Fibroblast of lung (primary cell): ENCODE results near the gene MPC1. TPM values are rescaled to one million over a fixed set of nuclear protein-coding genes. Genes with fewer than 3 reads are reported as not detected.

Experiments
- DNase-seq, 2 donors: peaks; one replicate each; pipeline versions ENCODE4 v3.0.0 to v3.0.0-alpha.2; 2010; ENCODE audit warnings: low read depth in 2 of 2
- H2AFZ ChIP-seq: 2 replicates; pipeline ENCODE4 v1.5.1; 2012; ENCODE audit warnings: low read length, control low read depth, inconsistent platforms
- H3K27ac ChIP-seq: 2 replicates; pipeline ENCODE4 v1.5.1; 2011; ENCODE audit warnings: low read length, control low read depth; ENCODE audit not compliant: insufficient read depth
- H3K27me3 ChIP-seq: 2 replicates; pipeline ENCODE4 v1.5.1; 2011; ENCODE audit warnings: mild to moderate bottlenecking, low read length; ENCODE audit not compliant: control insufficient read depth, insufficient read depth
- H3K36me3 ChIP-seq: 2 replicates; pipeline ENCODE4 v1.5.1; 2011; ENCODE audit warnings: low read length; ENCODE audit not compliant: control insufficient read depth, insufficient read depth
- H3K4me1 ChIP-seq: 2 replicates; pipeline ENCODE4 v1.5.1; 2011; ENCODE audit warnings: low read length; ENCODE audit not compliant: control insufficient read depth, insufficient read depth; ENCODE audit errors: extremely low read depth
- H3K4me2 ChIP-seq: 2 replicates; pipeline ENCODE4 v1.5.1; 2011; ENCODE audit warnings: low read length, control low read depth; ENCODE audit not compliant: insufficient read depth; ENCODE audit errors: extremely low read depth
- H3K4me3 ChIP-seq, 4 experiments: fragments of 200-600 bp in 1 of 4; sonication (generic) in 1 of 4; replicated peaks in 1 of 4; 2 replicates each; pipeline ENCODE4 v1.5.1; 2011 to 2016; ENCODE audit warnings: low read length in 4 of 4, low read depth in 3 of 4, mild to moderate bottlenecking in 3 of 4, control low read depth in 2 of 4, inconsistent platforms in 1 of 4, mixed read lengths in 1 of 4; ENCODE audit not compliant: insufficient read depth in 1 of 4; ENCODE audit errors: control extremely low read depth in 1 of 4
- H3K79me2 ChIP-seq: 2 replicates; pipeline ENCODE4 v1.5.1; 2012; ENCODE audit warnings: mild to moderate bottlenecking, low read length, inconsistent platforms; ENCODE audit not compliant: control insufficient read depth, insufficient read depth
- H3K9ac ChIP-seq: 2 replicates; pipeline ENCODE4 v1.5.1; 2011; ENCODE audit warnings: mild to moderate bottlenecking, low read length, control low read depth; ENCODE audit not compliant: insufficient read depth
- H3K9me3 ChIP-seq: 2 replicates; pipeline ENCODE4 v1.5.1; 2012; ENCODE audit warnings: low read depth, low read length; ENCODE audit not compliant: control insufficient read depth, insufficient read depth
- H4K20me1 ChIP-seq: 2 replicates; pipeline ENCODE4 v1.5.1; 2011; ENCODE audit warnings: low read length; ENCODE audit not compliant: control insufficient read depth, insufficient read depth; ENCODE audit errors: extremely low read depth
- EZH2 ChIP-seq: IDR thresholded peaks from 2 replicates; pipeline ENCODE4 v1.5.1; 2012; ENCODE audit warnings: low read length, control low read depth, mild to moderate bottlenecking; ENCODE audit errors: missing control alignments
- polyA plus RNA-seq, 2 donors: library from polyadenylated mRNA; depleted of rRNA in 1 of 2; stranded (reverse) in 1 of 2; unstranded in 1 of 2; fragments of >200 nt; gene quantifications; 2 replicates each; pipeline ENCODE4 v1.2.1, GENCODE V29; 2011 to 2012; ENCODE audit warnings: missing spikeins in 1 of 2
- total RNA-seq: library from RNA; depleted of rRNA; stranded (reverse); fragments of >200 nt; gene quantifications from 2 replicates; pipeline ENCODE4 v1.2.1, GENCODE V29; 2014
- TF ChIP-seq, protein P1 (sequence below), 2 donors: IDR thresholded peaks in 1 of 2; conservative IDR thresholded peaks in 1 of 2; 1 replicate in 1 of 2; 2 replicates in 1 of 2; pipeline ENCODE4 v1.5.1; 2011 to 2012; ENCODE audit warnings: low read length in 2 of 2, control low read depth in 1 of 2, inconsistent platforms in 1 of 2, low read depth in 1 of 2, mild to moderate bottlenecking in 1 of 2

The MPC1 gene
- total and polyA plus RNA-seq, 2 donors (not counting 1 experiment from before 2014, with no cell fraction given), result 19.3 to 28.7 TPM

GRCh38 chr6:166318227-166318626, 64.5 kb downstream of the MPC1 start:
- Histone ChIP-seq H3K79me2 (no peaks in the 10 kb centered on the region), H3K4me2 (no peak overlapping the region), H3K9me3 (no peaks in the 10 kb centered on the region), H3K4me3 (no peak overlapping the region), H3K36me3 (peaks cover 2% of the 10 kb centered on the region), H3K9ac (no peak overlapping the region), H3K27me3 (no peaks in the 10 kb centered on the region), H2AFZ (no peak overlapping the region), H4K20me1 (no peaks in the 10 kb centered on the region), H3K4me1 (no peaks in the 10 kb centered on the region), H3K27ac (no peak overlapping the region)
- no peak for DNase-seq
- TF ChIP-seq, protein P1, sequence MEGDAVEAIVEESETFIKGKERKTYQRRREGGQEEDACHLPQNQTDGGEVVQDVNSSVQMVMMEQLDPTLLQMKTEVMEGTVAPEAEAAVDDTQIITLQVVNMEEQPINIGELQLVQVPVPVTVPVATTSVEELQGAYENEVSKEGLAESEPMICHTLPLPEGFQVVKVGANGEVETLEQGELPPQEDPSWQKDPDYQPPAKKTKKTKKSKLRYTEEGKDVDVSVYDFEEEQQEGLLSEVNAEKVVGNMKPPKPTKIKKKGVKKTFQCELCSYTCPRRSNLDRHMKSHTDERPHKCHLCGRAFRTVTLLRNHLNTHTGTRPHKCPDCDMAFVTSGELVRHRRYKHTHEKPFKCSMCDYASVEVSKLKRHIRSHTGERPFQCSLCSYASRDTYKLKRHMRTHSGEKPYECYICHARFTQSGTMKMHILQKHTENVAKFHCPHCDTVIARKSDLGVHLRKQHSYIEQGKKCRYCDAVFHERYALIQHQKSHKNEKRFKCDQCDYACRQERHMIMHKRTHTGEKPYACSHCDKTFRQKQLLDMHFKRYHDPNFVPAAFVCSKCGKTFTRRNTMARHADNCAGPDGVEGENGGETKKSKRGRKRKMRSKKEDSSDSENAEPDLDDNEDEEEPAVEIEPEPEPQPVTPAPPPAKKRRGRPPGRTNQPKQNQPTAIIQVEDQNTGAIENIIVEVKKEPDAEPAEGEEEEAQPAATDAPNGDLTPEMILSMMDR (conservative IDR thresholded peaks at IDR 0.05 in 1 of 2, IDR thresholded peaks at IDR 0.05 in 1 of 2; ENCODE audit: low read depth in 1 of 2, low read length in 2 of 2), result no peak
- no peak for TF ChIP-seq EZH2

DNA sequence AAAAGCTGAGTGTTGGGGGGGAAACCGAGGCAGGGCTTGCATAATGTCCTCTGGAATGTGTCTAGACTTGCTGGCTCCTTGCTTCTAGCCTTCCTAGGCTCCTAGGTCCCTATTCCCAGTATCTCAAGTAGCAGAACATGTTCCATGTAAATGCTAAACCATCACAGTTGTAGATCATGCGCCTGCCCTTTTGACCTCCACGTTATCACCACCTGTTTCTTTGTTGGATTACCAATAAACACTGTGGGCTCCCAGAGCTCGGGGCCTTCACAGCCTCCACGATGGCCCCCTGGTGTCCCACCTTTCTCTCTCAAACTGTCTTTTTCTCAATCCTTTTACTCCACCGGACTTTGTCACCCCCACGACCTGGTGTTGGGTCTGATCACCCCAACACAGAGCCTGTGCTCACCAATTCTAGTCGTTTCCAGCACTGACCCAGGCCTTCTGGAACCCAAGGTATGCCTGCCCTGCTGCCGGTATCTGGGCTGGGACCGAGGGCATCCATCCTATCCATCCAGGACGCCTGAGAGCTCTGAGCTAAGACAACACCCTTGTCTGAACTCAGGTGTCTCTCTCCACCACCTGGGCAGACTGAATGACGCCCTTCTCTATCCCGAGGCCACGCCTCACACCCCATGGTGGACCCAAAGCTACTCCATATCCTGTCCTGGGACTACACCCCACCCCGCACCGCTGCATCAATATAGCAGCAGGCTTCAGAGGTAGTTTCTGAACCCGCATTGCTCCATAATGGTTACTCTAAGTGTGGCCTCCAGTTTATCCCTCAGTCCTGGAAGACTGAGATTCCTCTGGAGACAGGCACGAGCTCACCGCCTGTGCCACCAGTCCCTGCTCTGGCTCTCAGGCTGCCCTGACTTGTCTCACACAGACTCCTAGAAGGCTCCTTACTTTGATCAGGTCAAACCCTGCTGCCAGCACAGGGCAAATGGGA, 65.2 kb downstream of the MPC1 start:
- H3K27me3 ChIP-seq, result no peaks in the 10 kb centered on the region
- no peaks in the 10 kb centered on the region for H3K4me1 ChIP-seq
- H3K36me3 ChIP-seq, result peaks cover 2% of the 10 kb centered on the region
- TF ChIP-seq, protein P1 (conservative IDR thresholded peaks at IDR 0.05 in 1 of 2, IDR thresholded peaks at IDR 0.05 in 1 of 2; ENCODE audit: low read depth in 1 of 2, low read length in 2 of 2), result no peak
- TF ChIP-seq EZH2, result no peak
- no peak overlapping the region for H3K27ac ChIP-seq
- H3K9ac ChIP-seq, result no peak overlapping the region
- no peak overlapping the region for H2AFZ ChIP-seq
- H3K4me2 ChIP-seq, result no peak overlapping the region
- no peak overlapping the region for H3K4me3 ChIP-seq
- H3K79me2 ChIP-seq, result no peaks in the 10 kb centered on the region
- H3K9me3 ChIP-seq, result no peaks in the 10 kb centered on the region
- H4K20me1 ChIP-seq, result no peaks in the 10 kb centered on the region
- DNase-seq, result no peak

- Histone ChIP-seq H2AFZ (no peak overlapping the region), H3K79me2 (no peaks in the 10 kb centered on the region), H3K4me1 (no peaks in the 10 kb centered on the region), H3K4me2 (no peak overlapping the region), H3K27ac (no peak overlapping the region), H3K27me3 (no peaks in the 10 kb centered on the region), H3K9me3 (no peaks in the 10 kb centered on the region), H4K20me1 (no peaks in the 10 kb centered on the region), H3K4me3 (no peak overlapping the region), H3K9ac (no peak overlapping the region), H3K36me3 (peaks cover 2% of the 10 kb centered on the region)
- TF ChIP-seq EZH2, result no peak
- TF ChIP-seq, protein P1 (conservative IDR thresholded peaks at IDR 0.05 in 1 of 2, IDR thresholded peaks at IDR 0.05 in 1 of 2; ENCODE audit: low read depth in 1 of 2, low read length in 2 of 2), result no peak
- no peak for DNase-seq
Observed at GRCh38 chr6:166315436-166315835, 67.3 kb downstream of the MPC1 start.

Other genes starting within 250 kb of the MPC1 start
- not detected in 2 replicates for gene TBXT, start 215.1 kb downstream of the MPC1 start, total RNA-seq
- gene TBXT, start 215.1 kb downstream of the MPC1 start, polyA plus RNA-seq, result not detected in 2 replicates
- gene PRR18, start 74.5 kb downstream of the MPC1 start, total RNA-seq, result not detected in 2 replicates
- 0.01 TPM in 1 of 2 replicates, not detected in the other for gene PRR18, start 74.5 kb downstream of the MPC1 start, polyA plus RNA-seq
- gene SFT2D1, start 40.4 kb downstream of the MPC1 start, total RNA-seq, result 34.2 and 34.8 TPM in 2 replicates
- gene SFT2D1, start 40.4 kb downstream of the MPC1 start, polyA plus RNA-seq, result 66.9 and 86.0 TPM in 2 replicates
- gene RAMACL, start 203.7 kb upstream of the MPC1 start, total RNA-seq, result 2.3 and 5.0 TPM in 2 replicates
- 0.20 and 0.22 TPM in 2 replicates for gene RAMACL, start 203.7 kb upstream of the MPC1 start, polyA plus RNA-seq
- 109 and 116 TPM in 2 replicates for gene RPS6KA2, start 244.3 kb upstream of the MPC1 start, total RNA-seq
- 66.8 and 80.2 TPM in 2 replicates for gene RPS6KA2, start 244.3 kb upstream of the MPC1 start, polyA plus RNA-seq